GM23248 (cell line): ENCODE measurements around the gene GRID2.

Experiments
- EZH2 ChIP-seq: fragments of 200-600 bp; sonication (generic); IDR thresholded peaks from 2 replicates; pipeline ENCODE4 v1.6.1; 2018; ENCODE audit warnings: antibody characterized with exemption, mild to moderate bottlenecking; ENCODE audit not compliant: insufficient read depth, poor library complexity, severe bottlenecking
- EZH2phosphoT487 ChIP-seq: fragments of 200-600 bp; sonication (generic); IDR thresholded peaks from 2 replicates; pipeline ENCODE4 v1.6.1; 2018; ENCODE audit warnings: antibody characterized with exemption, moderate library complexity, mild to moderate bottlenecking, low read depth; ENCODE audit not compliant: insufficient read depth

DNA sequence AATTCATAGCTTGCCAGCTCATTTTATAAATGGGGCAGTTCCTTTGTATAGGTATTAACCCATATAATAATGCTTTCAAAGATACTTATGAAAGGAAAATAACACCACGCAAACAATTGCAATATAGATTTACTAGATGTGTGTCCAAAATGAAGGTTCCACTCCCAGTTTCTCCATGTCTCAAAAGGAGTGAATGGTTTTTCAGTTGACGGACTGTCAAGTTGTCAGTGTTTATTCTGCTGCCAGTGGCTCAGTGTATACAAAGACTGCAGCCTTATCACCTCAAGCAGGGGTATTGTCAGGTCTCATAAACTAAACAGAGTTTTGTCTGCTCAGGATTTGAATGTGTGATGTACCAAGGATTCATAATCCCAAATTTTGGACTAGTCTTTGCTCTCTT is 939.5 kb downstream of the GRID2 start:
- TF ChIP-seq EZH2 (no peak), EZH2phosphoT487 (no peak)
